HG03135 (cell line): ENCODE measurements around the gene SPATA25.
"Not testable (repeated sequence)": the region's sequence is repeated elsewhere in the genome, so short reads cannot be mapped to it uniquely, and the experiment has no call there.

Source experiments
- ATAC-seq: cut with Tn5 transposase; IDR thresholded peaks from one replicate; pipeline ENCODE4 v1.9.1; 2021; ENCODE audit warnings: mild to moderate bottlenecking, moderate library complexity; ENCODE audit not compliant: unreplicated experiment

SPATA25 gene

DNA sequence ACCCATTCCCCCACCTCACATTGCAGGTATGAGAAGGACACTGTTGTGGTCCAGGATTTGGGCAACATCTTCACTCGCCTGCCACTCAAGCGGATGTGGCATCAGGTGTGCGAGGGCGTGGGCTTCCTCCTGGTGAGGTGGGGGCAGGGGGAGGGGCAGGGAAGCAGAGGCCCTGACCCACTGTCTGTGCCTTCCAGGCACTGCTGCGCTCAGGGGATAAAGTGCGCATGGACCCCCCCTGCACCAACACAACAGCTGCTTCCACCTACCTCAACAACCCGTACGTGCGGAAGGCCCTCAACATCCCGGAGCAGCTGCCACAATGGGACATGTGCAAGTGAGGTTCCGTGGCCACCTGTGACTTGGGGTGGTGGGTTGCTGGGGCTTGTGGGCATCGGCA, 7.4 kb upstream of the SPATA25 start:
- ATAC-seq: no peak

DNA sequence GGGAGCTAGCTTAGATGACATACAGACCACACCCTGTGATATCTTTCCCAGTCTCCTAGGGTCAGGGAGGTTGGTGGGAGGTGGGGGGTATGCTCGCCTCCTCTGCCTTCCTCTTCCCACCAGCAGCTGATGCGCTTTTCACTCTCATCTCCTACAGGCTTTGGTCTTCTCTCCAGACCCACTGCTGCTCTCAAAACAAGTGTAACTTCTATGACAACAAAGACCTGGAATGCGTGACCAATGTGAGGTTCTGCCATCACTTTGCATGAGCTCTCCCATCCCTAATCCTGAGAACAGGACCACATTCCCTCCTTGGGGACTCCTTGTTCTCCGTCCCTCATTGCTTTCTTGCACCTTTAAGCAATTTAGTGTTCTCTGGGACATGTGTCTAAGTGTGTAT, 6.4 kb upstream of the SPATA25 start:
- no peak for ATAC-seq

DNA sequence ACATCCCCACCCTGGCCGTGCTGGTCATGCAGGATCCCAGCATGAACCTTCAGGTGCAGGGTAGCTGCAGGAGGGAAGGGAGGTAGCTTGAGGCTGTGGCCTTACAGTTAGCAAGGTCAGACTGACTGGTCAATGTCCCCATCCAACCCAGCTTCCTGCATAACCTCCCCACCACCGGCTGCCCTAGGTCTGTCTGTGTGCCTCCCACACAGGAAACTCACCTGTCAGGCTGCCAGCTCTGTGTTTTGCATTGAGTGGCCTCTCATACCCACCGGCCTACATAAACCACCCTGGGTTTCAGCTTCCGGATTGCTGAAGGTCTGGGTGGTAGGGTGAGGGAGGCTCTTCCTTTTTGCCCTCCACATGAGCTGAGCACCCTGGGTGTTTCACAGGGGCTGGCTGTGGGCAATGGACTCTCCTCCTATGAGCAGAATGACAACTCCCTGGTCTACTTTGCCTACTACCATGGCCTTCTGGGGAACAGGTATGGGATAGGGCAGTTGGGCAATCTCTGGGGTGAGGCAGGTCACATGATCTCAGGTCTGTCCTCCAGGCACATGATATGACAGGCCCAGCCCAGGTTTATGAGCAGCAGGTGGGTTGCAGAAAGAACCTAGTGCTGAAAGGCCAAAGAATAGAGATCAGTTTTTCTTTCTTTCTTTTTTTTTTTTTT, 5.5 kb upstream of the SPATA25 start:
- no peak for ATAC-seq

DNA sequence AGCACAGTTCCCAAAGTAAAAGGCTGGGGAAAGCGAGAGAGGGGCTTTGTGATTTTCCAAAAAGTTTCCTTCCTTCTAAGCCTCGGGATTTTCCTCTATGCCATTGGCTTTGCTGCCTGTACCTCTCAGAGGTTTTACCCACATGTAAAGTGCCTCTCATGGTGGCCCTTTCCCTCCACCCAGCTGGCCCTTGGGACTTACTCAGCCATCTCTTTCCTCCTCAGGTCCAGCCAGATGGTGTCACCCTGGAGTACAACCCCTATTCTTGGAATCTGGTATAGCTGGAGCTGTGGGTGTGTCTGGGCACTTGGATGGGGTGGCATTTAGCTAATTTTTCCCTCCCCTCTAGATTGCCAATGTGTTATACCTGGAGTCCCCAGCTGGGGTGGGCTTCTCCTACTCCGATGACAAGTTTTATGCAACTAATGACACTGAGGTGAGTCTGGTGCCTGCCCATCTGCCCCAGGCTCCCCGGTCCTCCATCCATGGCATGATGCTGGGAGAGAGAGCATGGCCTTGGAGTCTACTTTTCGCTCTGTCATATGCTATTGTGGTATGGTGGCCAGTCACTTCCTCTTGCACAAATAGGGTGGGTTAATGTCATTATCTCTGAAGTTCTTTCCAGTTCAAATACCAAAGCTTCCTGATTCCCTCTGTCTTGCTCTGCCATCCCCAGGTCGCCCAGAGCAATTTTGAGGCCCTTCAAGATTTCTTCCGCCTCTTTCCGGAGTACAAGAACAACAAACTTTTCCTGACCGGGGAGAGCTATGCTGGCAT, 4.8 kb upstream of the SPATA25 start:
- ATAC-seq: no peak

DNA sequence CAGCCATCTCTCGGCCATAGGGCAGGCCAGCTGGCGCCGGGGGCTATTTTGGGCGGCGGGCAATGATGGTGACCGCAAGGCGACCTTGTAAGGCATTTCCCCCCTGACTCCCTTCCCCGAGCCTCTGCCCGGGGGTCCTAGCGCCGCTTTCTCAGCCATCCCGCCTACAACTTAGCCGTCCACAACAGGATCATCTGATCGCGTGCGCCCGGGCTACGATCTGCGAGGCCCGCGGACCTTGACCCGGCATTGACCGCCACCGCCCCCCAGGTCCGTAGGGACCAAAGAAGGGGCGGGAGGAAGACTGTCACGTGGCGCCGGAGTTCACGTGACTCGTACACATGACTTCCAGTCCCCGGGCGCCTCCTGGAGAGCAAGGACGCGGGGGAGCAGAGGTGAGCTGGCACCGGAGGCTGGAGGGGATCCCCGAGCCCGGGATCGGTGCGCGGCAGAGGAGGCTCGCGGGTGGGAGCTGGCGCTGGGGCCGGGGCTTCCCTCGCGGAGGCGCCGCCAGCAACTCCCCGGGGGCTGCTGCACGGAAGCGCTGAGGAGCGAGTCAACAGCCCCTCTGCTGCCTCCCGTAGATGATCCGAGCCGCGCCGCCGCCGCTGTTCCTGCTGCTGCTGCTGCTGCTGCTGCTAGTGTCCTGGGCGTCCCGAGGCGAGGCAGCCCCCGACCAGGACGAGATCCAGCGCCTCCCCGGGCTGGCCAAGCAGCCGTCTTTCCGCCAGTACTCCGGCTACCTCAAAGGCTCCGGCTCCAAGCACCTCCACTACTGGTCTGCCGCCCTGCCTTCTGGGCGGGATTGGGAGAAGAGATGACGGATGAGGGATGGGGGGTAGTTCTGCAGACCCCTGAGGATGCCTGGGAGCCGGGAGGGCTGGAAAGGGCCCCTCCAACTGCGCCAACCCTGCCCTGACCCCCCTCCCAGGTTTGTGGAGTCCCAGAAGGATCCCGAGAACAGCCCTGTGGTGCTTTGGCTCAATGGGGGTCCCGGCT, 3.9 kb upstream of the SPATA25 start, which contains the start of the genes CTSA and NEURL2:
CTSA (plus strand) TSS at position 351 of the 999 bp plus-strand sequence; CDS start at position 585, 234 bp downstream.
NEURL2 (minus strand) TSS at position 224 of the 999 bp plus-strand sequence; CDS start at position 7, 217 bp downstream.
- peak; percentile 68 for ATAC-seq

DNA sequence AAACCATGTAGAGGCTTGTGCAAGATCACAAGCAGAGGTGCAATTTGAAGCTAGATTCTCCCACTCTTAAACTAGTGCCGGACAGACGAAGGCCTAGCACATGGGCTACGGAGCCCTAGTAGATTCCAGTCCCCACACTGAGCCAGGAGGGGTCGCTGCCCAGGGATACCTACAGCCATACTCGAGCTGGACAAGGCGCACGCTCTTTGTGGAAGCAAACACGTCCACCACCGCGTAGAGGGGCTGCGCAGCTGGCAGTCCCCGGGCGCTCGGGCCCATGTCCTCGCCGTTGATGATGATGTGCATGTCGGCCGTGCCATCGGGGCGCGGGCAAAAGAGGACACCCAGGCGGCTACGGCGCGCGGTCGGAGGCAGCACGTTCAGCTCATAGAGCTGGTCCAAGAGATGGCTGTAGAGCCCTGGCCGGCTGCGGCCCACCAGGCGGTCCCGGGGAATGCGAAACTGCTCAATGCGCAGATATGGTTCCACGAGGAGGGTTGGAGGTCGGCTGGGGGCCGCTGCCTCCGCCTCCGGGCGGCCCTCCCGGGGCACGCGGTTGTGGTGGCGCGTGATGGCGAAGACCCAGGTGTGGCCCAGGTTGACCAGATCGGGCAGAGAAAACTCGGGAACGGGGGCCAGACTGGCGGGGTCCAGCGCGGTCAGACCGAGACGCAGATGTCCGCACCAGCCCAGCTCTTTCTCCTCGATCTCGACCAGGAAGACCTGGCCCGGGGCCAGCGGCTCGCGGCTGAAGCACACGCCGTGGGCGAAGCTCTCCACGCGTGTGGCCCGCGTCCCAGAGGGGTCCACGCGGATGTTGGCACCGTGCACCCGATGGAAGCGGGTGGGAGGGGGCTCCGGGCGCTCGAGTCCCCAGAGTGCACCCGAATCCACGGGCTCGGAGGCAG, 2.9 kb upstream of the SPATA25 start:
- ATAC-seq: peak; percentile 12

DNA sequence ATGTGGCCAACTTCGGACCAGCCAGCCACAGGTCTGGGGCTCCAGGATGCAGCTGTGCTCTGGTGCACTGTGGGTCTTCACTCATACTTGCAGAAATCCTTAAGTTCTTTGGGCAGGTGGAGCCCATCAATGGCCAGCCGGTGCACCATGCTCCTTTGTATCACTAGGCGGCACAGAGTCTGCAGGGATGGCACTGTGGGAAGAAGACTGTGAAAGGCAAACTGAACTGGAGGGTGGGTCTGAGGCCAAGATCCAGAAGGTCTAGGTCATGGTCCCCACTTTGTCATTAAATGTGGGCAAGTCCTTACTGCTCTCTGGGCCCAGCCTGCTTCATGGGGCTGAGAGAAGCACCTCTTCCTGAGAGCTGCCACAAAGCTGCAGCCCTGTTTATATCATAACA, 1.3 kb upstream of the SPATA25 start:
- ATAC-seq: no peak

DNA sequence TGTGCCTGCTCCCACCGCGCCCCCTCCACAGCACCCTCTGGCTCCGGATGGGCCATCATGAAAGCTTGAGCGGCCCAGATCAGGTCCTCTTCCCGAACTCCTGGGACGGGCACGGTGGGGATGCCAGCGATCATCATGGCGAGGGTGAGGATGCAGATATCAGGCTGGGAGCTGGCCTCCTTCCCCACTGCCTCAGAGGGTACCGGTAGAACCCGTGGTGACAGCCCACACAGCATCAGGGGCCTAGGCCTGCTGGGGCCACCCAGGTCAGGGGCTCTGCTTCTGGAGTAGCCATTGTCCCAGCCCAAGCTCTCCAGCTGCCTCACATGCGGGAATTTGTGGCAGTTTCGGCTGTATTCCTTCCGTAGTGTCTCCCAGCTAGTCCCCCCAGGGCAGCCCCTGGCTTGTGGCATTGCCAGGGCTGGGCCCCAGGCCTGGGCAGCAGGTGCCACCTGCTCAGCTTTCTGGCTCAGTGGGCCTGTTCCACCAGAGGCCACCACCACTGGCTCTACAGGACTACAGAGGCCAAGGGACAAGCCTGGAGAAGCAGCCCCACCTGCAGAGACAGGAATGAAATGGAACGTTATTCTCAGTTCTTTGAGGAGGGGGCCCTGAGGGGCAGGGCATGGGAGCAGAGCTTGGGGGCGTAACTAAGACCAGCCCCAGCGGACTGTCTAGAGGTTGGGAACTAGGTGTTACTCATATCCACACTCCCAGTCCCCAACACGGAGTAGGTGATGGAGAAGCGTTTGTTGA, 654 bp downstream of the SPATA25 start:
- ATAC-seq: no peak

DNA sequence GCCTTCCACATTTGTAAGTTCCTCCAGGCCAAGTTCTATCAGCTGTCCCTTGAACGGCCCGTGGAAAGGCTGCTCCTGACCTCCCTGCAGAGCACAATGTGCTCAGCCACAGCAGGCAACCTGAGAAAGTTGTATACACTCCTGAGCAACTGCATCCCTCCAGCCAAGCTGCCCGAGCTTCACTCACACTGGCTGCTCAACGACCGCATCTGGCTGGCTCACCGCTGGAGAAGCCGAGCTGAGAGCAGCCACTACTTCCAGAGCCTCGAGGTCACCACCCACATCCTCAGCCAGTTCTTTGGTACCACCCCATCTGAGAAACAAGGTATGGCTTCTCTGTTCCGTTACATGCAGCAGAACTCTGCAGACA, 4.3 kb downstream of the SPATA25 start:
- ATAC-seq: no peak

DNA sequence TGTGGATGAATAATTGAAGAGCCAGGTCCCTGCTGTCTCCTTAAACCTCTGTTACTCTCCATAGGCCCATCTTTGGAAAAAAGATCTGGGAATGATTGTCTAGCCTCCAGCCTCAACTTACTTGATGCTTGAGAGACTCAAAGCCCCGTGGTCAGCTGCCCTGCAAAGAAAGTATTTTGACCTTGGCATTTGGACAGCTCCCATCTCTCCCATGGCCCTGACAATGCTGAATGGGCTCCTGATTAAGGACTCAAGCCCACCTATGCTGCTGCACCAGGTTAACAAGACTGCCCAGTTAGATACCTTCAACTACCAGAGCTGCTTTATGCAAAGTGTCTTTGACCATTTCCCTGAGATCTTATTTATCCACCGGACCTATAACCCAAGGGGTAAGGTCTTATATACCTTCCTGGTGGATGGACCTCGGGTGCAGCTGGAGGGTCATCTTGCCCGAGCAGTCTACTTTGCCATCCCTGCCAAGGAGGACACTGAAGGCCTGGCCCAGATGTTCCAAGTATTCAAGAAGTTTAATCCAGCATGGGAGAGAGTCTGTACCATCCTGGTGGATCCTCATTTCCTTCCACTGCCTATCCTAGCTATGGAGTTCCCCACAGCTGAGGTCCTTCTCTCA, 4.8 kb downstream of the SPATA25 start:
- no peak for ATAC-seq

DNA sequence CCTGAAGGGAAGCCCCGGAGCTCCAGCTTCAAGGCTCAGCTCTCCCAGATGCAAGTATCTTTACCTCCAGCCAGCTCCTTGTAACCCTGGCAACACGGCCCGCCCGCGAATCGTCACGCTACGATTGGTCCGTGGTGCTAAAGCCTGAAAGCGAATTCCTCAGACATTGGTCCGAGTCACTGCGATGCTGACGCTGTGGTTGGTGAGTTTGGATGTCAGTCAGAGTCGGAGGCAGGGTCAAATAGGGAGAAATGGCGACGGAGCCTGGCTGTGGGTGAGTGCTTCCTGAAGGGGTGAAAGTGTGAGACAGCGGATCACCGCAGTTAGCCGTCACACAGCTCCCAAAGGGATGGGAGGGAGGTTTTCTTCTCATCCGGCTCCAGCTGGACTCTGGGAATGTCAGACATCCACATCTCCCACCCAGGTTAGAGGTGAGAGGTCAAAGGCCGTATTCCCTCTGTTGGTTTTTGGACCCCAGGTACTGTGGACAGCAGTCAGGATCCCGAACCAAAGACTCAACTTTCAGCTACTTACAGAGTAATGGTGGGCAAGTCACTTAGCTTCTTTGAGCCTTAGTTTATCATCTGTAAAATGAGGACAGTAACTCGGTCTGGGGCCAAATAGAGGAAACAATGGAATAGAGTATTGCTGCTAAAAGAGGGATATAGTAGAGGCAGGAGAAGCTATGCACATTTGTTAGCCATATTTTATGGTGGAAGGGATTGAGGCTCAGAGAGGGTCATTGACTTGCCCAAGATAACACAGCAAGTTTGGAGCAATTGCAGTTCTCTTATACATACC, 6.2 kb downstream of the SPATA25 start, which contains the start of gene ZSWIM1:
ZSWIM1 (plus strand) TSS at position 240 of the 801 bp plus-strand sequence. CDS start 1,366 bp downstream, outside the sequence.
- peak; percentile 97 for ATAC-seq

DNA sequence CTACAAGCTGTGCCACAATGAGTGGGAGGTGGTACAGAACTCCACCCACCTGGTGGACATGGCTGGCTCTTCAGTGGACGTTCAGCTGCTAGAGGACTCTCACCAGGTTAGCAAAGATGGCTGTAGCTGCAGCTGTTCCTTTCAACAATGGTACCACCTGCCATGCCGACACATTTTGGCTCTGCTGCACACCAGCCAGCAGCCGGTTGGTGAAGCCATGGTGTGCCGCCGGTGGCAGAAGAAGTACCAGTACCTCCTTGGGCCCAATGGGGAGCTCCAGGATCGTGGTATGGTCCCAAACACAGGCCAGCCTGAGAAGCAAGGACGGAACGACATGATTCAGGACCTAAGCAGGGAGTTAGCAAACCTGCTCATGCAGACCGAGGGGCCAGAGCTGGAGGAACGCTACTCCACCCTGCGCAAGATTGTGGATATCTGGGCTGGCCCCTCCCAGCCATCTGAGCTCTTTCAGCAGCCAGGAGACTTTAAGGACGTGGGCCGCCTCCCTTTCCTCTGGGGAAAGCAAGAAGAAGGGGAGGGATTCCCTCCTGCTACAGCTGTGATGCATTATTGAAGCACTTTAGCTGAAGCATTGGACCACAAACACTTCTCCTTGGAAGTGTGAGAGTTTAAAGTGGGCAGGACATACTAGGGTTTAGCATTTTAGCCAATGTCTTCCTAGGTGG, 9.2 kb downstream of the SPATA25 start:
- ATAC-seq: no peak

DNA sequence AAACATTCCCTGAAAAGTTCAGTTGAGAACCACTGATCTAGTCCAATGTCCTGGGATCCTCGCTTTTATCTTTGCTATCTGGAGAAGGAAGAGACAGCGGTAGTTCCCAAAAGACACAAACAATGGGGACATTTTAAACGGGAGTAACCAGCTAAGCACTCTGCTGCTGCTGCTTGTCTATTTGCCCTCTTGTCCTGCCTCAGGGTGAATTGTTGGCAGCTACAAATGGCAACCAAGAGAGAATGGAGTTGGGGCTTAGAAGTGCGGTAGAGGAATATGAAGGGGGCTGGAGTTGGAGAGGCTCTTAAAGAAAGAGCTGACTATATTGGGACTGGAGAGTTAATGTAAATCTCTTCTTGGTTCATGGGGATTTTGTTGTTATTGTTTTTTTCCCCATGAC, 12.8 kb downstream of the SPATA25 start:
- no peak for ATAC-seq

DNA sequence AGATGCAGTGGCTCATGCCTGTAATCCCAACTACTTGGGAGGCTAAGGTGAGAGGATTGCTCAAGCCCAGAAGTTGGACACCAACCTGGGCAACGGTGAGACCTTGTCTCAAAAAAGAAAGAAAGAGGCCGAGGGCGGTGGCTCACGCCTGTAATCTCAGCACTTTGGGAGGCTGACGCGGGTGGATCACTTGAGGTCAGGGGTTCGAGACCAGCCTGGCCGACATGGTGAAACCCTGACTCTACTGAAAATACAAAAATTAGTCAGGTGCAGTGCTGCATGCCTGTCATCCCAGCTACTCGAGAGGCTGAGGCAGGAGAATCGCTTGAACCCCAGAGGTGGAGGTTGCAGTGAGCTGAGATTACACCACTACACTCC, 13.3 kb downstream of the SPATA25 start:
- not testable (repeated sequence) for ATAC-seq

DNA sequence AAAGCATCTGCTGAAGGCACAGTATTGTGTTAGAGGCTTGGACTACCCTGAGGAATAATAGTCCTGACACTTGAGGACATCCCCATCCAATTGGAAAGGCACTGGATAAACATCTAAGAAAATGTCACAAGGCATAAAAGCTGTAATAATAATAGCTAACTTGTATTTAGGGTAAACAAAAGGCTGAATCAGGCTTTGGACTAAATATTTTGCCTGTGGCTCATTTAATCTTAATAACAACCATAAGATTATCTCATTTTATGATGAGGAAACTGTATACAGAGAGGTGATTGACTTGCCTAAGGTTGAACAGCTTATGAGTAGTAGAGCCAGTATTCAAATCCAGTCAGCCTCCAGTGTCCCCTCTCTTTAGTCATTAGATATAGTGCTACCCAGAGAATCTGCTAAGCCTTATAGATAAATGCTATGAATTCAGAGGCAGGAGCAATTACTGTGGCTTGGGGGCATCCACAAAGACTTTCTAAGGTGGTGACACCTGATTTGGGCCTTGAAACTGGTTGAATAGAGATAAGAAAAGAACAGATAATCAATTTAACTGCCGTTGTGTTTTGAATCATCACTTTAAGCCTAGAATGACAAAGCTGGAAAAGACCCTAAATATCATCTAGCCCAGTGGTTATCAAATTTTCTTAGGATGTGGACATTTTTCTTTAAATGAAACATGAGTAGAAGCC, 13.9 kb downstream of the SPATA25 start:
- no peak for ATAC-seq

DNA sequence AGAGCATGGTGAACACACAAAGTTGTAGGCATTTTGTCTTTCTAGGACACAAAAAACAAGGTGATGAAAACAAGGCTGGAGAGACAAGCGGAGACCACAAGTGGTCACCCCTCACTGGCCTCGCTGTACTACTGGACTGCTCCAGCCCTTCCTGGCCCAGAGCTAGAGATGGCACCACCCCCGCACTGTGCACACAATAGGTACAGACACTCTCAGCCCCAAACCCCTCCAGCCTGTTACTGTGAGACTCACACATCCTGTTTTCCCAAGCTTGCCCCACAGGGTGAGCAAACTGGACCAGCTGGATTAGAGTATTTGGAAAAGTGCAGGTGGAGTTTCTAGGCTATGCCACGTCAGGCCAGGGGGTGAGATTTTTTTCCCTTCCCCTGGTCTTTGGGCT, 14.8 kb downstream of the SPATA25 start:
- ATAC-seq: no peak

DNA sequence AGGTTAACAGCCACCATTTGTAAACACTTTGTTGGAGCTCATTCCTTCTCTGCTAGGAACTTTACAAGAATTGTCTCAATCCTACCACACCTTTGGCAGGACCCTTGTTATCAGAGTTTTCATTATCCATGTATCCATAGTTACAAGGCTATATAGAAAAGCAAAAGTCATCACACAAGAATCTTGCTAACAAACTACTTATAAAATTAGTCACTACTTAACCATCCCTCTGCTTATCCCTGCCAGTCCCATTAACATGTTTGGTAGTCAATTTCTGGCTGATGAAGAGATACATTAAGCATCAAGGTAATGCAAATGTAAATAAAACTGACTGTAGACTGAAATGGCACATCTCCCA, 19.6 kb downstream of the SPATA25 start:
- ATAC-seq: no peak
